Measurements from ENCODE around the gene PRC1. TPM values are rescaled to one million over a fixed set of nuclear protein-coding genes. Genes with fewer than 3 reads are reported as not detected.

The PRC1 gene
- total RNA-seq, 1 experiment from 2014 or later: 75.7 TPM

GRCh38 chr15:90916461-90916860 lies 77.9 kb downstream of the PRC1 start:
- Histone ChIP-seq H2AFZ (ENCODE audit: low read length) (no peak overlapping the region), H2BK12ac (ENCODE audit: insufficient read length, low read depth, low read length) (no peak overlapping the region), H3K18ac (ENCODE audit: insufficient read length, low read depth, low read length) (no peak overlapping the region), H4K5ac (ENCODE audit: insufficient read length, low read depth, low read length) (no peak overlapping the region), H2BK120ac (ENCODE audit: low read depth, low read length, poor library complexity, severe bottlenecking) (no peak overlapping the region), H3K4me1 (ENCODE audit: insufficient read depth, low read length) (no peaks in the 10 kb centered on the region), H3K4me2 (ENCODE audit: insufficient read depth, insufficient read length, low read length) (no peak overlapping the region), H3K56ac (ENCODE audit: insufficient read length, low read depth, low read length) (no peak overlapping the region), H2BK20ac (ENCODE audit: low read depth, low read length, poor library complexity, severe bottlenecking) (no peak overlapping the region), H4K91ac (ENCODE audit: insufficient read length, low read depth, low read length) (no peak overlapping the region), H3K9me3 (ENCODE audit: control insufficient read depth, low read depth, low read length) (no peaks in the 10 kb centered on the region), H2BK5ac (ENCODE audit: insufficient read length, low read length) (no peak overlapping the region), H3K9ac (ENCODE audit: extremely low read depth, insufficient read length, low read length) (no peak overlapping the region), H3K23me2 (ENCODE audit: insufficient read length, low read depth, low read length, poor library complexity, severe bottlenecking) (no peaks in the 10 kb centered on the region), H3K4ac (ENCODE audit: low read depth, low read length) (no peak overlapping the region), H3K79me1 (ENCODE audit: insufficient read depth, low read depth, low read length, poor library complexity, severe bottlenecking) (no peaks in the 10 kb centered on the region), H4K8ac (replicated peaks; ENCODE audit: insufficient read length, low read depth, low read length) (no peak overlapping the region), H3K79me2 (ENCODE audit: insufficient read depth, low read length) (no peaks in the 10 kb centered on the region), H4K20me1 (ENCODE audit: control insufficient read depth, insufficient read depth, insufficient read length) (no peaks in the 10 kb centered on the region), H2AK5ac (ENCODE audit: insufficient read length, low read length) (no peak overlapping the region), H3K27me3 (ENCODE audit: insufficient read depth, low read length) (no peaks in the 10 kb centered on the region), H3T11ph (ENCODE audit: low read length) (no peak overlapping the region), H3K27ac (ENCODE audit: insufficient read length, low read depth, low read length) (no peak overlapping the region), H3K23ac (ENCODE audit: insufficient read length, low read depth, low read length) (no peak overlapping the region), H2BK15ac (ENCODE audit: low read depth, low read length) (no peak overlapping the region), H3K14ac (ENCODE audit: insufficient read depth, low read length) (no peak overlapping the region)
- Mint-ChIP-seq H3K27me3 (ENCODE audit: low read depth) (no peaks in the 10 kb centered on the region), H3K4me1 (peaks cover 3 to 8% of the 10 kb centered on the region in 2 experiments; a peak in 2 of 4 replicates), H3K36me3 (ENCODE audit: insufficient read depth in 1 of 3, low read depth in 3 of 3) (peaks cover 5 to 63% (median 18%) of the 10 kb centered on the region in 3 experiments; a peak in 6 of 7 replicates), H3K4me3 (no peak overlapping the region), H3K27ac (peak overlapping the region in 1 of 3 experiments; percentile 94; a peak in 4 of 7 replicates), H3K9me3 (no peaks in the 10 kb centered on the region)
- DNase-seq: no peak
- no CpG with 5 or more reads among the region's 11 CpGs for WGBS (ENCODE audit: extremely low coverage, insufficient read length, low lambda C conversion rate)
- TF ChIP-seq CTCF (conservative IDR thresholded peaks at IDR 0.05): no peak

Other genes starting within 250 kb of the PRC1 start
- 35.1 and 35.7 TPM in 2 replicates for gene FURIN, start 125.9 kb downstream of the PRC1 start, total RNA-seq (2021)
- gene FES, start 110.0 kb downstream of the PRC1 start, total RNA-seq (2021): 6.5 and 6.7 TPM in 2 replicates
- gene MAN2A2, start 91.2 kb downstream of the PRC1 start, total RNA-seq (2021): 25.3 and 27.4 TPM in 2 replicates
- gene HDDC3, start 62.0 kb downstream of the PRC1 start, total RNA-seq (2021): 13.2 and 13.3 TPM in 2 replicates
- 84.3 and 84.6 TPM in 2 replicates for gene UNC45A, start 59.2 kb downstream of the PRC1 start, total RNA-seq (2021)
- gene RCCD1, start 39.7 kb downstream of the PRC1 start, total RNA-seq (2021): 20.6 and 22.8 TPM in 2 replicates
- 16.3 and 21.1 TPM in 2 replicates for gene VPS33B, start 28.1 kb upstream of the PRC1 start, total RNA-seq (2021)
- gene SV2B, start 105.7 kb upstream of the PRC1 start, total RNA-seq (2021): 0.07 TPM in 1 of 2 replicates, not detected in the other

Measured in H9 (cell line).